BE2C (cell line): ENCODE measurements around the gene AGAP1.
A peak's percentile ranks its signal among the peaks of the same experiment; 100 is the strongest.

Source experiments
- DNase-seq: peaks from one replicate; pipeline ENCODE4 v3.0.0-alpha.2; 2020
- H3K27me3 ChIP-seq: fragments of 250-450 bp; sonication (Bioruptor Pico); 2 replicates; pipeline ENCODE4 v1.5.1; 2020; ENCODE audit warnings: mild to moderate bottlenecking
- H3K36me3 ChIP-seq: fragments of 250-450 bp; sonication (Bioruptor Pico); 2 replicates; pipeline ENCODE4 v1.5.1; 2020; ENCODE audit warnings: mild to moderate bottlenecking
- H3K4me1 ChIP-seq: fragments of 250-450 bp; sonication (Bioruptor Pico); 2 replicates; pipeline ENCODE4 v1.5.1; 2020
- H3K4me3 ChIP-seq: 2 replicates; pipeline ENCODE4 v1.5.1; 2011; ENCODE audit warnings: low read depth, low read length
- H3K9me3 ChIP-seq: fragments of 250-450 bp; sonication (Bioruptor Pico); 2 replicates; pipeline ENCODE4 v1.5.1; 2020
- TF ChIP-seq, protein P1 (sequence below): IDR thresholded peaks from 2 replicates; pipeline ENCODE4 v1.5.1; 2012; ENCODE audit warnings: mild to moderate bottlenecking, low read depth, low read length

The AGAP1 gene

DNA sequence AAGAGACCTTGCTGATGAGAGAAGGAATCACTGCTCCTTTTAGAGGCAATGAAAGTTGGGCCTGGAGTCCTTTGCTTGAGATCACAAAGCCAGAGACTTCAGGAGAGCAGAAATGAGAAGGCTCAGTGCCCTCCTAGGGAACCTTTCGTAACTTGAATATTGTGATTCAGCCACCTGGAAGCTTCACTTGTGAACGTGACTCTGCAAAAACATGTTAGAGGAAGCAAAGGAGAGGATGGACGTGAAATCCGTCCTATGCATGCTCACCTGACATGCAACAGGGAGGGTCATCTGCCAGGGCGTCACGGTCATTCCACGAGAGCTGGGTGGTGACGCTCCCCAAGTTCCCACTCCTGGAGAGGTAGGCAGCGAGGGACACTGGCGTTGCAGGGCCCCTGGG, 243.6 kb downstream of the AGAP1 start:
- Histone ChIP-seq H3K36me3 (no peaks in the 10 kb centered on the region), H3K27me3 (no peaks in the 10 kb centered on the region), H3K4me3 (no peak overlapping the region), H3K4me1 (no peaks in the 10 kb centered on the region), H3K9me3 (no peaks in the 10 kb centered on the region)
- TF ChIP-seq, protein P1, sequence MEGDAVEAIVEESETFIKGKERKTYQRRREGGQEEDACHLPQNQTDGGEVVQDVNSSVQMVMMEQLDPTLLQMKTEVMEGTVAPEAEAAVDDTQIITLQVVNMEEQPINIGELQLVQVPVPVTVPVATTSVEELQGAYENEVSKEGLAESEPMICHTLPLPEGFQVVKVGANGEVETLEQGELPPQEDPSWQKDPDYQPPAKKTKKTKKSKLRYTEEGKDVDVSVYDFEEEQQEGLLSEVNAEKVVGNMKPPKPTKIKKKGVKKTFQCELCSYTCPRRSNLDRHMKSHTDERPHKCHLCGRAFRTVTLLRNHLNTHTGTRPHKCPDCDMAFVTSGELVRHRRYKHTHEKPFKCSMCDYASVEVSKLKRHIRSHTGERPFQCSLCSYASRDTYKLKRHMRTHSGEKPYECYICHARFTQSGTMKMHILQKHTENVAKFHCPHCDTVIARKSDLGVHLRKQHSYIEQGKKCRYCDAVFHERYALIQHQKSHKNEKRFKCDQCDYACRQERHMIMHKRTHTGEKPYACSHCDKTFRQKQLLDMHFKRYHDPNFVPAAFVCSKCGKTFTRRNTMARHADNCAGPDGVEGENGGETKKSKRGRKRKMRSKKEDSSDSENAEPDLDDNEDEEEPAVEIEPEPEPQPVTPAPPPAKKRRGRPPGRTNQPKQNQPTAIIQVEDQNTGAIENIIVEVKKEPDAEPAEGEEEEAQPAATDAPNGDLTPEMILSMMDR: no peak
- no peak for DNase-seq

DNA sequence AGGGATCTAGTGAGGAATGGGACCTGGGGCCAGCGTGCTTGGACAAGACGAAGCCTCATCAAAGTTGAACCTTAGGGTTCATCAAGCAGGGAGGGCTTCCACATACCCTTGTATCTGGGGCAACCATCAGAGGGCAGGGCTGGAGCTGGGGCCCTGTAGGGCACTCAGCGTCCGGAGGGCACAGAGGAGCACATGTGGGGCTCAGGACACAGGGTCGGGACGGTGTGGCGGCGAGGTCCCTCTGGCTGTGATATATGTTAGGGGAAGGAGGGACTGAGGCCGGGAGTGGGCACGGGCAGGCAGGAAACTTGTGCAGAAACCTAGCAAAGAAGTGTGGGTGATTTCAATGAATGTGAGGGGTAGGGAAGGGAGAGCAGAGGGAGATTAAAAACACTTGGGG, 244.0 kb downstream of the AGAP1 start:
- no peak overlapping the region for H3K4me3 ChIP-seq
- DNase-seq: no peak
- H3K9me3 ChIP-seq: no peaks in the 10 kb centered on the region
- no peaks in the 10 kb centered on the region for H3K4me1 ChIP-seq
- H3K36me3 ChIP-seq: no peaks in the 10 kb centered on the region
- no peaks in the 10 kb centered on the region for H3K27me3 ChIP-seq
- TF ChIP-seq, protein P1: no peak

DNA sequence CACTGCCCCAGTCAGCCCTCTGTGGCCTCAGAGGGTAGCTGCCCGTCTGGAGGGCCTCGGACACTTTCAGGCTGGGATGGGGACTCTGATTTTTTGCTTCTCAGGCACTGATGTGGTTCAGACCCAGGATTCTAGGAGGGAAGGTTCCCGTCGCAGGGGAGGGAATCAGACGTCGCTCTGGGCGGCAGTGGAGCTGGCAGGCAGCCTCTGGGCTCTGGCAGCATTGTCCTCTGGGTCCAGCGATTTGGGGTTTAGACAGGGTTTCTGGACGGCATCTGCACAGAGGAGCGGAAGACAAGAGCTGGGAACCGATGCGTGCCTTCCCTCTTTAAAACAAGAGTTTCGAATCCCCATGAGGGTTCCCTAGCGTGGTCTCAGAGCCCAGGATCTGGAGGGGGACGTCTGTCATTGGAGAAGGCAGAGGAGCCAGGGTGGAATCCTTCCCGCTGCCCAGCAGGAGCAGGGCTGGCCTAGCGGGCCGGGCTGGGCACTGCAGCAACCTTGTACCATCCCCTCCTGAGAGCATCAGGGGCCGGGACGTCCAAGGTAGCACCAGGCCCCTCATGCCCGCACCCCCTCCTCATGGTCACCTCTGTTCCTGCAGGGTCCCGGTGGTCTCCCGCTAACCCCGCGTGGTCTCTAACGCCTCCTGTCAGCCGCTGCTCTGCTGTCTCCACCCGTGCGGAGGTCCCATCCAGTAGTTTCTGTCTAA, 246.0 kb downstream of the AGAP1 start:
- H3K27me3 ChIP-seq: no peaks in the 10 kb centered on the region
- H3K36me3 ChIP-seq: no peaks in the 10 kb centered on the region
- DNase-seq: no peak
- TF ChIP-seq, protein P1: no peak
- no peak overlapping the region for H3K4me3 ChIP-seq
- H3K4me1 ChIP-seq: no peaks in the 10 kb centered on the region
- H3K9me3 ChIP-seq: no peaks in the 10 kb centered on the region

DNA sequence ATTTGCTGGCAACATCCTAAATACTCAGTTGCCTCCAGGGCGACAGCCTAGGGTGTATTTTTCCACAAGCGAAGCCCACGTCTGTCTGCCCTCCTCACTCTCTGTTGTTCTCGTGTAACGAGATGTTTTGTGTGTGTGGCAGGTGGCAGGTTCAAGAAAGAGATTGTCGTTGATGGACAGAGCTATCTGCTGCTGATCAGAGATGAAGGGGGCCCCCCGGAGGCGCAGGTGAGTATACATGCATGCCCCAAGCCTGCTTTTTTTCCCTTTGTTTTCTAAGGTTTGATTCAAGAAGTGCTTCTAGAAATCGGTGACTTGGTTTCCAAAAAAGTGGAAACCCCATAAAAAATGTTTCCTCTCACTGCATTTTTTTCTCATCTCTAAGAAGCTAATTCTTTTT, 247.0 kb downstream of the AGAP1 start:
- Histone ChIP-seq H3K36me3 (no peaks in the 10 kb centered on the region; the same call in 1 of the 2 replicates), H3K4me1 (no peaks in the 10 kb centered on the region), H3K27me3 (no peaks in the 10 kb centered on the region), H3K4me3 (no peak overlapping the region), H3K9me3 (no peaks in the 10 kb centered on the region)
- peak; percentile 44 for DNase-seq
- TF ChIP-seq, protein P1: peak; percentile 41

DNA sequence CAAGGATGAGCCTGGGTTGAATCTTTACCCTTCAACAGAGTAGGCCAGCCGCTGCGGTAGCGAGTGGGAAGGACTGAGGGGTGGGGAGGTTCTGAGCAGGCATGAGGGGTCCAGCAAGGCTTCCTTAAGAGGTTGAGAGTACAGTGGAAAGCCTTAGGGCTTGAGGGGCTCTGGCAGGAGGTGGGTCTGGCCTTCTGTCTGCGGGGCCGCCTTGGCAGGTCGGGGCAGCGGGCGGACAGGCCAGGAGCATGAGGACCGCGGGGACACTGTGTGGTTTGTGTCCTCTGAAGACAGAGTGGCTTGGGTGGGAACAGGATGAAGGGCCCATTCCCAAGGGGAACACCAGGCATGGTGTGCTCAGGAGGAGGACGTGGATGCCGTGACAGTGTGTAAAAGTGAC, 250.3 kb downstream of the AGAP1 start:
- no peak for DNase-seq
- Histone ChIP-seq H3K4me3 (no peak overlapping the region), H3K4me1 (no peaks in the 10 kb centered on the region), H3K9me3 (no peaks in the 10 kb centered on the region), H3K36me3 (no peaks in the 10 kb centered on the region; the same call in 1 of the 2 replicates), H3K27me3 (no peaks in the 10 kb centered on the region)
- TF ChIP-seq, protein P1: no peak

DNA sequence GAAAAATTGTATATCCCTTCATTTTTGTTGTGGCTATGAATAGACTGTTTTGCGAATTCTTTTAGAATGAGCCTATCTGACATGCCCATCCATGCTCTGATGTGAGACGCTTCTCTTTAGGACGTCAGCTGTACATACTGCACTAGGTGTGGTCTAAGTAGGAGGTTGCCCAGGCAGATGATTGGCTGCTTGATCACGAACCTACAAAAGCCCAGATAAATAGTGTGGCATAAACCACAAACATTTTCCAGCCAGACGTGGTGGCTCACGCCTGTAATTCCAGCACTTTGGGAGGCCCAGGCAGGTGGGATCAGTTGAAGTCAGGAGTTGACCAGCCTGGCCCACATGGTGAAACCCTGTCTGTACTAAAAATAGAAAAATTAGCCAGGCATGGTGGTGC, 251.8 kb downstream of the AGAP1 start:
- no peaks in the 10 kb centered on the region for H3K9me3 ChIP-seq
- no peak overlapping the region for H3K4me3 ChIP-seq
- no peaks in the 10 kb centered on the region; the same call in 1 of the 2 replicates for H3K36me3 ChIP-seq

More for the DNA sequence above, 251.8 kb downstream of the AGAP1 start:
- no peaks in the 10 kb centered on the region for H3K4me1 ChIP-seq
- H3K27me3 ChIP-seq: no peaks in the 10 kb centered on the region
- no peak for DNase-seq
- TF ChIP-seq, protein P1: no peak
